Activated T-cell treated with anti-CD3 and anti-CD28 coated beads, Interleukin-2, amount 50 U/mL, for 1 hour (primary cell): ENCODE measurements around the gene HOXC6.

ENCODE experiments used
- DNase-seq: peaks from one replicate; pipeline ENCODE4 v3.0.0-alpha.2; 2020

HOXC6 gene

GRCh38 chr12:53990311-53991076, 37.7 kb upstream of the HOXC6 start:
- DNase-seq: no peak

- DNase-seq: no peak
Measured at GRCh38 chr12:53991077-53991460, 37.2 kb upstream of the HOXC6 start.

- DNase-seq: no peak
Measured at GRCh38 chr12:53992377-53992889, 35.8 kb upstream of the HOXC6 start.

- no peak for DNase-seq
Measured at GRCh38 chr12:53993162-53994008, 34.9 kb upstream of the HOXC6 start.

GRCh38 chr12:53994009-53994263, 34.3 kb upstream of the HOXC6 start:
- no peak for DNase-seq

- no peak for DNase-seq
Measured at GRCh38 chr12:53994264-53995001, 33.8 kb upstream of the HOXC6 start.

GRCh38 chr12:53995002-53995377, 33.2 kb upstream of the HOXC6 start:
- peak; percentile 49 for DNase-seq

- no peak for DNase-seq
Measured at GRCh38 chr12:53995378-53996239, 32.6 kb upstream of the HOXC6 start.

GRCh38 chr12:53996240-53997203, 31.7 kb upstream of the HOXC6 start:
- DNase-seq: no peak

- DNase-seq: no peak
Measured at GRCh38 chr12:53997204-53998109, 30.8 kb upstream of the HOXC6 start.

GRCh38 chr12:53998110-53998899, 29.9 kb upstream of the HOXC6 start:
- no peak for DNase-seq

- DNase-seq: no peak
Measured at GRCh38 chr12:53998900-53999236, 29.4 kb upstream of the HOXC6 start.

- DNase-seq: no peak
Measured at GRCh38 chr12:53999559-54000115, 28.6 kb upstream of the HOXC6 start.

- no peak for DNase-seq
Measured at GRCh38 chr12:54000116-54001114, 27.8 kb upstream of the HOXC6 start, which contains the start of gene HOXC9. Gene HOXC9, plus strand, starts transcription at chr12:54000161. Its CDS starts 28 bp downstream, at chr12:54000189.

GRCh38 chr12:54001283-54002187, 26.7 kb upstream of the HOXC6 start:
- no peak for DNase-seq

GRCh38 chr12:54002278-54002914, 25.8 kb upstream of the HOXC6 start:
- no peak for DNase-seq
